ENCODE data around the gene FRMD1.

Gene FRMD1

GRCh38 chr6:168024951-168025510, 54.0 kb downstream of the FRMD1 start:
- DNase-seq (ENCODE audit: low spot score), result no peak
- TF ChIP-seq, protein P1, sequence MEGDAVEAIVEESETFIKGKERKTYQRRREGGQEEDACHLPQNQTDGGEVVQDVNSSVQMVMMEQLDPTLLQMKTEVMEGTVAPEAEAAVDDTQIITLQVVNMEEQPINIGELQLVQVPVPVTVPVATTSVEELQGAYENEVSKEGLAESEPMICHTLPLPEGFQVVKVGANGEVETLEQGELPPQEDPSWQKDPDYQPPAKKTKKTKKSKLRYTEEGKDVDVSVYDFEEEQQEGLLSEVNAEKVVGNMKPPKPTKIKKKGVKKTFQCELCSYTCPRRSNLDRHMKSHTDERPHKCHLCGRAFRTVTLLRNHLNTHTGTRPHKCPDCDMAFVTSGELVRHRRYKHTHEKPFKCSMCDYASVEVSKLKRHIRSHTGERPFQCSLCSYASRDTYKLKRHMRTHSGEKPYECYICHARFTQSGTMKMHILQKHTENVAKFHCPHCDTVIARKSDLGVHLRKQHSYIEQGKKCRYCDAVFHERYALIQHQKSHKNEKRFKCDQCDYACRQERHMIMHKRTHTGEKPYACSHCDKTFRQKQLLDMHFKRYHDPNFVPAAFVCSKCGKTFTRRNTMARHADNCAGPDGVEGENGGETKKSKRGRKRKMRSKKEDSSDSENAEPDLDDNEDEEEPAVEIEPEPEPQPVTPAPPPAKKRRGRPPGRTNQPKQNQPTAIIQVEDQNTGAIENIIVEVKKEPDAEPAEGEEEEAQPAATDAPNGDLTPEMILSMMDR (IDR thresholded peaks at IDR 0.05; ENCODE audit: extremely low read depth, missing control alignments), result no peak

DNA sequence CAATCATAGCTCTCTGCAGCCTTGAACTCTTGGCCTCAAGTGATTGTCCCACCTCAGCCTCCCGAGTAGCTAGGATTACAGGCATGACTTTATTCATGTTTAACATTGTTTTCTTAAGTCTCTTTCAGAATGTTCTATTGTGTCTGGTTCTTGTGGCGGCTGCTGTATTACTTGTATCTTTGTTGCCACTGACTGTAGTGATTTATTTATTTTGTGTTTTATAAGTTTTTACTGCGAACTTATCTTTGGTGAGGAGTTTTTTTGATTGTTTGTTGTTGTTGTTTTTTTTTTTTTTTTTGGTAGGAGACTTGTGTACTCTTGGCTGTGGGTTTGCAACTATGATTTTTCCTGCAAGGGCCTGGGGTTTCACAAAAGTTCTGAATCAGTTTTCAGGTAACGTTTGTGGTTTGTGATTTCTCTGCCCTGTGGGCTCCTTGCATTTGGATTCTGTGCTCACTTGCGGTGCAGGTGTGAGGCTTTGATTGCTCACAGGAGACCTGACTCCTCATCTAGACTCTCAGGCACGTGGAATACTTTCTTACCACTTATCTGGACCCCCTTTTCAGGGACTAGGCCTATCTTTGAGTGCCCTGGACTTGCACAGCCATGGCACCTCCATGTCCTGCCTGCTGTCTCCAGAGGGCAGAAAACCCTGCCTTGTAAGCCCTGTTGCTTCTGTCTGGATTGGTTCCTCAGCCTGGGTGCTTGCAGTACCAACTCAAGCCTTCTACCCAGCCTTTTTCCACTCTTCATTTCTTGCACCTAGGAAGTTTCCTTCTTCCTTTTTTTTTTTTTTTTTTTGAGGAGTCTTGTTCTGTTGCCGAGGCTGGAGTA, 56.3 kb downstream of the FRMD1 start:
- DNase-seq (ENCODE audit: low spot score), result no peak
- TF ChIP-seq, protein P1 (IDR thresholded peaks at IDR 0.05; ENCODE audit: extremely low read depth, missing control alignments), result no peak

DNA sequence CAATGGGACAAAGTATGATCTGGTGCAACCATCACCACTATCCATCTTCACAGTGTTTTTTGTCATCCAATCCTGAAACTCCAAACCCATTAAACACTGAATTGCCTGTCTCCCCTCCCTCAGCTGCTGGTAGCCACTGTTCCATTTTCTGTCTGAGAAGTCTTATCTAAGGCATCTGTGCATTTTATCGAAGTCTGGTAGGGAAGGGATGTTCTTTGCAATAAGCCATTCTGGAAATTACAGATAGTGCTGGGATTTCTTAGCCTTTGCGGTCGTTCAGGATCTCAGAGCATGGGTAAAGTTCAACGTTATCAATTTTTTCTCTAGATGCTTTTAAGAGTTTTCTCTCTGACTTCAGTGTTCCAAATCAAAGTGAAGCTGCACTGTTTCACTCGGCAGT, 57.4 kb downstream of the FRMD1 start:
- TF ChIP-seq, protein P1 (IDR thresholded peaks at IDR 0.05; ENCODE audit: extremely low read depth, missing control alignments), result no peak
- DNase-seq (ENCODE audit: low spot score), result no peak

GRCh38 chr6:168020242-168020641, 58.8 kb downstream of the FRMD1 start:
- TF ChIP-seq, protein P1 (IDR thresholded peaks at IDR 0.05; ENCODE audit: extremely low read depth, missing control alignments), result no peak
- no peak for DNase-seq (ENCODE audit: low spot score)

- TF ChIP-seq, protein P1 (IDR thresholded peaks at IDR 0.05; ENCODE audit: extremely low read depth, missing control alignments), result no peak
- DNase-seq (ENCODE audit: low spot score), result no peak
Measured at GRCh38 chr6:168018664-168019063, 60.3 kb downstream of the FRMD1 start.

DNA sequence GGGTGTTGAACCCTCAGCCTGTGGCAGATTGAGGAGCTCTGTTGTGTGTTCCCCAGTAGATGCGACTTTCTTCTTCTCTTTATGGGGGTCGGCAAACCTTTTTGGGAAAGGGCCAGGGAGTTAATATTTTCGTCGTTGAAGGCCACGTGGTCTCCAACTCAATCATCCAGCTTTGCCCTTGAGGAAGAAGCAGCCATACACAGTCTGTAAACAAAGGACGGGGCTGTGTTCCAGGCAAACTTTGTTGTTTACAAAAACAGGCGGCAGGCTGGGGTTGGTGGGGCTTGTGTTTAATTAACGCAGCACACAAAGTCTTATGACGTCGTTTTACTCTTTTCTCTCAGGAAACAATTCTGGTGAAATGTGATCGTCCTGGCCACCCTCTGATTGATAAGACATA, 61.4 kb downstream of the FRMD1 start:
- TF ChIP-seq, protein P1 (IDR thresholded peaks at IDR 0.05; ENCODE audit: extremely low read depth, missing control alignments), result no peak
- no peak for DNase-seq (ENCODE audit: low spot score)

- TF ChIP-seq, protein P1 (IDR thresholded peaks at IDR 0.05; ENCODE audit: extremely low read depth, missing control alignments), result no peak
- DNase-seq (ENCODE audit: low spot score), result no peak
Measured at GRCh38 chr6:168016721-168017525, 62.1 kb downstream of the FRMD1 start.
